HG02852 (cell line): Measurements from ENCODE around the gene MAD1L1.

Experiments
- ATAC-seq: cut with Tn5 transposase; IDR thresholded peaks from one replicate; pipeline ENCODE4 v1.9.1; 2021; ENCODE audit warnings: mild to moderate bottlenecking, moderate library complexity; ENCODE audit not compliant: unreplicated experiment

MAD1L1 gene

DNA sequence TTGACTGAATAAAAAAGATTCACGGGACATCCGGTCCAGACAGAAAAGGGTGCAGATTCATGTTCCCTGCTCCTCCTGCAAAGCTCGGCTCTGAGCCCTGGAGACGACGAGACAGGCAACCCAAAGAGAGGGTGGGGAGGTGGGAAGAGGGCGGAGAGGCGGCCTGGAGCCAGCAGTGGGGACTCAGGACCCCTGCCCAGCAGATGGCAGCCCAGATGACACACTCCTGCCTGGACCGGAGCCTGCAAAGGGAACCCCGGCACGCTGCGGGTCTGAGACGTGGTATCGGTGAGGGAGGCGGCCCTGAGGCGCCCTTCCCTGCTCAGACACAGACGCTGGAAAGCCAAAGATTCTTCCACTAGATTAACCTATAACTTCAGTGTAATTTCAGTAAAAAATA lies 311.9 kb downstream of the MAD1L1 start:
- ATAC-seq, result no peak

GRCh38 chr7:1920266-1920681 lies 312.5 kb downstream of the MAD1L1 start:
- peak; percentile 54 for ATAC-seq

GRCh38 chr7:1919539-1920265 lies 313.0 kb downstream of the MAD1L1 start:
- ATAC-seq, result peak; percentile 14

DNA sequence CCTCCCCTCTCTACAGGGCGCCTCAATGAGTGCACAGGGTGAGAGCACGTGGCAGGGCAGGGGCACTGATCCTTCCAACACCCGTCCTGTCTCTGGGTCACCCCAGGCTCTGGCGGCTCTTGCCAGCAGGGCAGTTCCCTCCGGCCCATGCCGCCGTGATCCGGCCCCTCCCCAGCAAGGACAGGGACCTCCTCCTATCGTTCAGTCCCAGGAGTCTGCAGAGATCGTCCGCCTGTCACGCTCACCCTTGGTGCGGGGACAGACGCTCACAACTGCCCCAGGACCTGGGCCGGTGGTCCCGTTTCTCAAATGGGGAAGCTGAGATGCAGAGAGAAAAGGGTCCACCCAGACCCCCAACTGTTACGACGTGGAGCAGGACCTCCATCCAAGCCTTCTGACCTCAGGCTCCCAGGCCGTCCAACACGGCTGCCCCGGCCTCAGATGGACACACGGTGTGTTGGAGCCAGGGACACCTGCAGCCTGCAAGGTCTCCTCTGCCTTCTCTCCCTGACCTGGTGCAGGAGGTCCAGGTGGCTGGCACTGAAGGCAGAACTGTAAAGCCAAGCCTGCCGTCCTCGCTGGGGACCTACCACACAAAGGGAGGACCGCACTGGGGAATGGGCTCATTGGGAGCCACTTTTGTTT lies 313.7 kb downstream of the MAD1L1 start:
- no peak for ATAC-seq

GRCh38 chr7:1918063-1918645 lies 314.6 kb downstream of the MAD1L1 start:
- ATAC-seq, result no peak

DNA sequence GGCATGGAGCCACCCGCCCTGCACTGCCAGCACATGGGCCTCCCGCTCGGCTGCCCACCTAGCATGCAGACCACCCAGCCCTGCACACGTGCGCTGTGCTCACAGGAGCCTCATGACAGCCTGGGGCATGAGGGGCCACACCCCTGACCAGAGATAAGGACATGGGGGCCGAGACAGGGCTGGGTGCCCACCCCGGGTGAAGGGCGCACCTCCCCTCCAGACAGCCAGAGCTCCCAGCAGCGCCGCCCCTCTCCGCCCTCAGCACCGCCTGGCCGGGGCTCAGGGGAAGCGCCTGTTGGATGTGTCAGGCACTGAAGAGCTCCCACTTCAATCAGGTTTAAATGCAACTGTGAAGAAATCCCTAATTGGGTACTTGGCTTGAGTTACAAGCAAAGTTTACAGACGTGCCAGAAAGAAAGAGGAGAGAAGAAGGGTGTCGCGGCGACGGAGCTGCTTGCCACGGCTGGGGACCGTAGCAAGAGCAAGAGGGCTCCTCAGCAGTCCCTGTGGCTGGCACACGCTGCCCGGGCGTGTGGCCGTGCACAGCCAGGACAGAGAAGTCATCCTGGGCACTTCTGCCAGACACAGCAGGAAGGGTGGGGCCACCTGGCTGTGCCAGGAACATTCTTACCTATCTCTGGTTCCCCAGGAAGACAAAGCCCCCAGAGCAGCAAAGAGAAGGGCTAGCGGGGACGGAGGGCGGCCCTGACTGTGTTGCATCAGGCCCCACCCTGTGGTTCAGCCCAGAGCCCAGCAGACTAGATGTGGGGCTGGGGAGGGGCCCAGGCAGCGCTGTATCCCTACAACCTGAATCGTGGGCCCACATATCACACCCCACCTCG lies 315.3 kb downstream of the MAD1L1 start:
- no peak for ATAC-seq

DNA sequence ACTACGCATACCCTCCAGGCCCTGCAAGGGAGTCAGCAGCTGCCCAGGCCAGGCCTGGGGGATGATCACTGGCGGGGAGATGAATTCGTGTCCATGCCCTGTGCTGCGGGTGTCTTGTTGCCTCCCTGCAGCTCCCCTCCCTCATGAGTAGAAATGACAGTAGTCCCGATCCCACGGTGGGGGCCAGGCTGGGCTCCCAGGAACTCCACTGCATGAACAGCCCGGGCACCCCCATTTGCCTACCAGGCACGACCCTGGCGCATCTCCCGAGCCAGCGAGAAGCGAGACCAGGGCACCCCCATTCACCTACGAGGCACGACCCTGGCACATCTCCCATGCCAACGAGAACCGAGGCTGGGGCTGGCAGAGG lies 316.2 kb downstream of the MAD1L1 start:
- no peak for ATAC-seq

GRCh38 chr7:1915956-1916600 lies 316.7 kb downstream of the MAD1L1 start:
- ATAC-seq, result no peak

- ATAC-seq, result no peak
Observed at GRCh38 chr7:1915326-1915725, 317.4 kb downstream of the MAD1L1 start.

DNA sequence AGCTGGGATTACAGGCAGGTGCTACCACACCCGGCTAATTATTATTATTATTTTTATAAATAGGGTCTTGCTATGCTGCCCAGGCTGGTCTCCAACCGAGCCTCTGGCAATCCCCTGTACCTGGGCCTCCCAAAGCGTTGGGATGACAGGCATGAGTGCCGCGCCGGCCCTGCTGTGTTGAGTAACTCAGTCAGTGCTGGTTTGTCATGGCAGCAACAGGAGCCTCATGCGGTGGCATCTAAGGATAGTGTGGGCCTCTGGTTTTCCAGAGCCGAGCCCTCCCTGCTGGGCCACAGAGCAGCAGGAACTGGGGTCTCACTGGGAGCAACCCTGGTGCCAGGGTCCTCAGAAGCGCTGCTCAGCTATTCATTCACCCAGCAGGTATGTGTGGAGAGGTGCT lies 318.0 kb downstream of the MAD1L1 start:
- no peak for ATAC-seq

- ATAC-seq, result no peak
Observed at GRCh38 chr7:1914321-1914720, 318.4 kb downstream of the MAD1L1 start.

GRCh38 chr7:1913466-1914282 lies 319.1 kb downstream of the MAD1L1 start:
- no peak for ATAC-seq

DNA sequence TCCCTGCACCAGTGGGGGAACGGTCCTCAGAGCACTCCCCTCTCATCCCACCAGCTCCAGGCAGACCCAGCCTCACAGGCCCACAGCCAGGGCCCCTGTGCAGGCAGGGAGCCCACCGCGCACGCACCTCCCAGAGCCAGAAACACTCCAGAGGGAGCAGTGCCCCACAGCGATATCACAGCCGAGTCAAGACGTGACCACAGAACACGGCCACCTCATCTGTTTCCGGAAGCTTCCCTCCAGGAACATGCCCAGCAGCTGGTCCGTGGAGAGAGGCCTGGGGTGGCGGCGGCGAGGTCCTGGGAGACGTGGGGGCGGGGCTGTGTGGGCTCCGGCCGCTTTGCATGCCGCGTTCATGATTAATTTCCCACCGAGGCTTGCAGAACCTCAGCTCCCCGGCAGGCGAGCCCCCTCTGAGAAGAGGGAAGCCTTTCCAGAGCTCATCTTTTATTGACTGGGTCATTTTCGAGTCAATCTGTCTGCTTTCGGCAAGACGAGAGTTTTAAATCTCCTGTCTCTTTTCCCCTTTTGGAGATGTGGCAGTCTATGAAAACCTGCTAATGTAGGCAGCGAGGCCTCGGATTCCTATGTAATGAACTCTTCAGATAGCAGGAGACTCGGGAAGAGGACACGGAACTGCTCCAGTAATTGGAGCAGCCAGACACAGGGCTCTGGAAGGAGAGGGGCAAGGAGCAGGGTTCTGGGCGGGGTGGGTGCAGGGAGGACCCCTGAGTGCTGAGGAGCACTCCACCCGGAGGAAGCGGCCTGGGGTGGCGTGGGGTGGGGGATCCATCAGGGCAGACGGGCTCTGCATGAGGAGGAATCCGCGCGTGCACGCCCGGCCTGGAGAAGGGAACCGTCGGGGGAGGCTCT lies 319.9 kb downstream of the MAD1L1 start:
- no peak for ATAC-seq

GRCh38 chr7:1911571-1911970 lies 321.2 kb downstream of the MAD1L1 start:
- no peak for ATAC-seq

GRCh38 chr7:1910827-1911226 lies 321.9 kb downstream of the MAD1L1 start:
- ATAC-seq, result no peak

DNA sequence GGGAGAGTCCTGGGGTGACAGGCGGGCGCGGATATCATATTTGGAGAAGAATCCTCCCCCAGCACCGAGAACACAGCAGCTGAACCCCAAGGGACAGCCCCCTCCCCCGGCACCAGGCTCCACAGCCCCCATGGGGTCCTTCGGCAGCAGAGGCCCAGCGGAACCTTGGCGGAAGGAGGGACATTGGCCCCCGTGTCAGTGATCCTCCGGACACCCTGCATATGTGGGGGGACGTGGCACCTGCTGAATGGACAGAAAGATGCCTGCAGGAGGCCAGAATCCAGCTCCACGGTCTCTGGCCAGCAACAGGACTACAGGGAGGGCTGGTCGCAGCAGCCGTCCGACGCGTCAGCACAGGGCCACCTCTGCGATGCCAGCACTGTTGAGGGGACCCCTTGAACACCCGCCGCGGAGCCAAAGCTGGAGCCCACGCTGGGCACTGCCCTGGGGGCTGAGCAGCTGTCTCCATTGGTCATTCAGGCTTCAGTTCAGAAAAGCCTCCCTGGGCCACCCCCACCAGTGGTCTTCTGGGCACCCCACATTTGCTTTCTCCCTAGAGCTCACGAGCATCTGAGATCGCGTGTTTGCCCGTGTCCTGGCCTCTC lies 322.6 kb downstream of the MAD1L1 start:
- no peak for ATAC-seq

- ATAC-seq, result no peak
Observed at GRCh38 chr7:1909476-1909875, 323.3 kb downstream of the MAD1L1 start.

DNA sequence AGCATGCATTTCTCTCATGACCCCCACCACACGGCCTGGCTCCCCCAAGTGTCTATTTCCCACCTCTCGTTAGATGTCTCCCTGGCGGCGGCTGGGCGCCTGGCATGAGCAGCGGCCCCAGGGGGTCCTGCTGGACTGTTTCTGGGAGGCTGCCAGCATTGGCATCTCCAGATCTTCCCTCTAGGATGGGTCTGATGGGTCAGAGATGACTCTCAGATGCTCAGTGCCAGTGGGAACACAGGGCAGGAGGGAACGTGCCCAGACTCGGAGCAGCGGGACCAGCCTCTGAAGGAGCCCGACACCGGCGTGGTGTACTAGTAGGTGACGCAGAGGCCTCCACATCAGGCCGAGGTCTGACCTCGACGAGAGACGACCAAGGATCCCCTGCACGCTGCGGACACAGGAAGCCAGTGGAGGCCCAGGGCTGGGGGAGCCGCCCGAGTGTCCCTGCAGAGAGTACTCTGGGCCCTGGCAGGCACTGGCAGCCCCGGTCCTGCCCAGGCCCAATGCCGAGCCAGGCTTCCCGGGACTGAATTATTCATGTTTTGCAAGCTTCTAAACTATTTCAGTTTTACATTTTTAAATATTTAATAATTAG lies 323.8 kb downstream of the MAD1L1 start:
- ATAC-seq, result no peak
